GM19455 (cell line): Measurements from ENCODE around the gene DHX29.

Experiments
- ATAC-seq: cut with Tn5 transposase; IDR thresholded peaks from one replicate; pipeline ENCODE4 v1.9.1; 2021; ENCODE audit not compliant: unreplicated experiment

The DHX29 gene

GRCh38 chr5:55232271-55232984 lies 75.1 kb downstream of the DHX29 start:
- no peak for ATAC-seq

- ATAC-seq: no peak
These were observed 75.6 kb downstream of the DHX29 start for GRCh38 chr5:55231919-55232270.

- no peak for ATAC-seq
These were observed 76.2 kb downstream of the DHX29 start for GRCh38 chr5:55231029-55231918.

- no peak for ATAC-seq
These were observed 77.3 kb downstream of the DHX29 start for GRCh38 chr5:55230086-55230629.

GRCh38 chr5:55227664-55228430 lies 79.6 kb downstream of the DHX29 start:
- peak; percentile 2 for ATAC-seq

- ATAC-seq: peak; percentile 42
These were observed 80.4 kb downstream of the DHX29 start, which contains the start of gene MCIDAS for GRCh38 chr5:55226934-55227663. Gene MCIDAS (minus strand): TSS chr5:55227315. CDS start chr5:55227138, 177 bp downstream.

GRCh38 chr5:55226027-55226933 lies 81.2 kb downstream of the DHX29 start:
- peak; percentile 63 for ATAC-seq

- ATAC-seq: no peak
These were observed 82.1 kb downstream of the DHX29 start for GRCh38 chr5:55225346-55225745.

GRCh38 chr5:55223812-55224240 lies 83.7 kb downstream of the DHX29 start:
- no peak for ATAC-seq

GRCh38 chr5:55222985-55223811 lies 84.3 kb downstream of the DHX29 start:
- ATAC-seq: no peak

GRCh38 chr5:55222092-55222984 lies 85.2 kb downstream of the DHX29 start:
- no peak for ATAC-seq

GRCh38 chr5:55220433-55221185 lies 86.9 kb downstream of the DHX29 start:
- ATAC-seq: no peak

GRCh38 chr5:55219770-55220169 lies 87.7 kb downstream of the DHX29 start:
- ATAC-seq: no peak

- ATAC-seq: no peak
These were observed 88.5 kb downstream of the DHX29 start for GRCh38 chr5:55218967-55219366.

GRCh38 chr5:55211184-55211874 lies 96.2 kb downstream of the DHX29 start:
- no peak for ATAC-seq
